HG03159 (cell line): ENCODE measurements around the gene NR2F1.
A peak's percentile ranks its signal among the peaks of the same experiment; 100 is the strongest.

Experiments
- ATAC-seq: cut with Tn5 transposase; IDR thresholded peaks from one replicate; pipeline ENCODE4 v1.9.1; 2021; ENCODE audit warnings: mild to moderate bottlenecking, moderate library complexity; ENCODE audit not compliant: unreplicated experiment

NR2F1 gene

GRCh38 chr5:93635991-93636390, 53.0 kb downstream of the NR2F1 start:
- ATAC-seq, result peak; percentile 94

GRCh38 chr5:93636837-93637236, 53.8 kb downstream of the NR2F1 start:
- no peak for ATAC-seq

GRCh38 chr5:93637697-93638096, 54.7 kb downstream of the NR2F1 start:
- ATAC-seq, result no peak

- no peak for ATAC-seq
Measured at GRCh38 chr5:93642526-93642925, 59.5 kb downstream of the NR2F1 start.
